HL-60/S4 treated with phorbol 12-myristate 13-acetate at 8.2 ng/mL for 4 days and 3 days (cell line): ENCODE results near the gene COX7A1.
"Not testable (repeated sequence)": the region's sequence is repeated elsewhere in the genome, so short reads cannot be mapped to it uniquely, and the experiment has no call there.

ENCODE experiments used
- in situ Hi-C: fragments of 300-500 bp; cut with MboI; formaldehyde crosslinking; loops from 2 replicates; pipeline ENCODE4 v1.15.0; 2022; ENCODE audit warnings: low sequenced_read_pairs

Gene COX7A1

GRCh38 chr19:36152352-36153091, at the start of gene COX7A1:
COX7A1 (minus strand) TSS chr19:36152447; CDS start chr19:36152407, 40 bp downstream.
- in situ Hi-C loops = no loop called here

- in situ Hi-C loops = no loop called here
Observed at GRCh38 chr19:36201684-36202083, 49.4 kb upstream of the COX7A1 start.

GRCh38 chr19:36198119-36198518, 45.9 kb upstream of the COX7A1 start:
- in situ Hi-C loops = no loop called here

- in situ Hi-C loops = no loop called here
Observed at GRCh38 chr19:36196249-36196648, 44.0 kb upstream of the COX7A1 start.

GRCh38 chr19:36186722-36187121, 34.5 kb upstream of the COX7A1 start:
- in situ Hi-C loops = not testable (repeated sequence)

GRCh38 chr19:36183245-36183628, 31.0 kb upstream of the COX7A1 start:
- in situ Hi-C loops = no loop called here

GRCh38 chr19:36182612-36183244, 30.5 kb upstream of the COX7A1 start:
- in situ Hi-C loops = no loop called here

GRCh38 chr19:36179077-36179476, 26.8 kb upstream of the COX7A1 start:
- in situ Hi-C loops = not testable (repeated sequence)

GRCh38 chr19:36173846-36174245, 21.6 kb upstream of the COX7A1 start:
- in situ Hi-C loops = not testable (repeated sequence)

- in situ Hi-C loops = no loop called here
Observed at GRCh38 chr19:36172852-36173251, 20.6 kb upstream of the COX7A1 start.

GRCh38 chr19:36169084-36169760, 17.0 kb upstream of the COX7A1 start:
- in situ Hi-C loops = no loop called here

- in situ Hi-C loops = no loop called here
Observed at GRCh38 chr19:36163813-36164212, 11.6 kb upstream of the COX7A1 start.

GRCh38 chr19:36160821-36161596, 8.8 kb upstream of the COX7A1 start:
- in situ Hi-C loops = no loop called here

- in situ Hi-C loops = no loop called here
Observed at GRCh38 chr19:36153126-36153525, 879 bp upstream of the COX7A1 start.

- in situ Hi-C loops = no loop called here
Observed at GRCh38 chr19:36152019-36152351, 262 bp downstream of the COX7A1 start.

- in situ Hi-C loops = no loop called here
Observed at GRCh38 chr19:36151144-36152018, 866 bp downstream of the COX7A1 start.

GRCh38 chr19:36150586-36150985, 1.7 kb downstream of the COX7A1 start:
- in situ Hi-C loops = no loop called here

- in situ Hi-C loops = no loop called here
Observed at GRCh38 chr19:36149673-36150406, 2.4 kb downstream of the COX7A1 start.

- in situ Hi-C loops = no loop called here
Observed at GRCh38 chr19:36144624-36145023, 7.6 kb downstream of the COX7A1 start.

GRCh38 chr19:36142496-36142895, 9.8 kb downstream of the COX7A1 start:
- in situ Hi-C loops = no loop called here
